NCI-H524 (cell line): ENCODE data around the gene ERCC2.
"Not testable (repeated sequence)": the region's sequence is repeated elsewhere in the genome, so short reads cannot be mapped to it uniquely, and the experiment has no call there.

ENCODE experiments used
- DNase-seq, 2 experiments: peaks; one replicate each; lab custom pipeline; 2025; lab: John Stamatoyannopoulos, UW

ERCC2 gene

GRCh38 chr19:45333609-45334303 lies 36.6 kb downstream of the ERCC2 start:
- no peak for DNase-seq

- peak in 1 of 2 experiments; percentile 24 for DNase-seq
Observed at GRCh38 chr19:45331411-45331810, 39.0 kb downstream of the ERCC2 start.

GRCh38 chr19:45327404-45328143 lies 42.8 kb downstream of the ERCC2 start:
- DNase-seq, result no peak

- no peak for DNase-seq
Observed at GRCh38 chr19:45324349-45324907, 45.9 kb downstream of the ERCC2 start.

- DNase-seq, result no peak
Observed at GRCh38 chr19:45323671-45324081, 46.7 kb downstream of the ERCC2 start.

- no peak for DNase-seq
Observed at GRCh38 chr19:45322744-45323281, 47.6 kb downstream of the ERCC2 start, which contains the start of gene CKM. Gene CKM, minus strand, starts transcription at chr19:45322875. Its CDS starts 3,162 bp downstream, at chr19:45319713.

- DNase-seq, result peak; percentile 28 to 40
Observed at GRCh38 chr19:45322311-45322710, 48.1 kb downstream of the ERCC2 start.

- DNase-seq, result no peak
Observed at GRCh38 chr19:45321848-45322247, 48.5 kb downstream of the ERCC2 start.

GRCh38 chr19:45320997-45321775 lies 49.2 kb downstream of the ERCC2 start:
- DNase-seq, result no peak

- no peak for DNase-seq
Observed at GRCh38 chr19:45315304-45315703, 55.1 kb downstream of the ERCC2 start.

- DNase-seq, result no peak
Observed at GRCh38 chr19:45314708-45315245, 55.6 kb downstream of the ERCC2 start.

GRCh38 chr19:45312285-45312684 lies 58.1 kb downstream of the ERCC2 start:
- not testable (repeated sequence) for DNase-seq

GRCh38 chr19:45311621-45312020 lies 58.8 kb downstream of the ERCC2 start:
- DNase-seq, result no peak

GRCh38 chr19:45309322-45309721 lies 61.1 kb downstream of the ERCC2 start:
- not testable (repeated sequence) for DNase-seq

- no peak for DNase-seq
Observed at GRCh38 chr19:45307361-45307760, 63.0 kb downstream of the ERCC2 start.

- DNase-seq, result peak in 1 of 2 experiments; percentile 46
Observed at GRCh38 chr19:45306518-45307027, 63.8 kb downstream of the ERCC2 start.

- DNase-seq, result no peak
Observed at GRCh38 chr19:45306040-45306439, 64.3 kb downstream of the ERCC2 start.

GRCh38 chr19:45305421-45305820 lies 65.0 kb downstream of the ERCC2 start:
- DNase-seq, result no peak

- no peak for DNase-seq
Observed at GRCh38 chr19:45305007-45305406, 65.4 kb downstream of the ERCC2 start.

- no peak for DNase-seq
Observed at GRCh38 chr19:45304141-45304926, 66.0 kb downstream of the ERCC2 start.
